Prostate gland (tissue), 2 donors: ENCODE data around the gene EEFSEC. TPM values are rescaled to one million over a fixed set of nuclear protein-coding genes. Genes with fewer than 3 reads are reported as not detected.

ENCODE experiments used
- DNase-seq: peaks from one replicate; pipeline ENCODE4 v3.0.0-alpha.2; 2019; ENCODE audit warnings: low spot score
- H3K27ac ChIP-seq, 2 donors: fragments of 200-600 bp; sonication (generic); 2 replicates each; pipeline ENCODE4 v1.5.1; 2017 to 2019
- H3K27me3 ChIP-seq: fragments of 200-600 bp; sonication (generic); replicated peaks from 2 replicates; pipeline ENCODE4 v1.5.1; 2019; ENCODE audit not compliant: insufficient read depth
- H3K36me3 ChIP-seq, 2 donors: fragments of 200-600 bp; sonication (generic); 1 replicate in 1 of 2; 2 replicates in 1 of 2; pipeline versions ENCODE4 v1.5.1 to v1.8.1; 2017 to 2019
- H3K4me1 ChIP-seq: fragments of 200-600 bp; sonication (generic); replicated peaks from 2 replicates; pipeline ENCODE4 v1.5.1; 2019
- H3K4me3 ChIP-seq, 2 donors: fragments of 200-600 bp; sonication (generic); 2 replicates each; pipeline ENCODE4 v1.5.1; 2017 to 2019
- H3K9me3 ChIP-seq: fragments of 200-600 bp; sonication (generic); 2 replicates; pipeline ENCODE4 v1.5.1; 2017
- POLR2A ChIP-seq: fragments of 450-650 bp; IDR thresholded peaks from one replicate; pipeline ENCODE4 v1.6.1; 2016; ENCODE audit warnings: antibody characterized with exemption, mild to moderate bottlenecking
- POLR2AphosphoS5 ChIP-seq: sonication (generic); formaldehyde crosslinking; IDR thresholded peaks from one replicate; pipeline ENCODE4 v1.6.1; 2017; ENCODE audit warnings: antibody characterized with exemption
- WGBS: methylation state at CpG from one replicate; pipeline ENCODE4 v1.1.5; 2018; 5-methylcytosine and 5-hydroxymethylcytosine counted together
- intact Hi-C: fragments of 100-400 bp; cut with DNase I; formaldehyde crosslinking; loops from one replicate; pipeline ENCODE4 v1.14.2; 2022
- total RNA-seq, 2 donors: library from RNA; depleted of rRNA; stranded (reverse); fragments of >200 nt; gene quantifications; one replicate each; pipeline ENCODE4 v1.1.0, GENCODE V29; 2016
- TF ChIP-seq, protein P1 (sequence below), 4 experiments: fragments of 200-600 bp in 2 of 4; fragments of 450-650 bp in 2 of 4; sonication (generic) in 2 of 4; IDR thresholded peaks; 1 replicate in 3 of 4; 2 replicates in 1 of 4; pipeline ENCODE4 v1.5.1; 2016 to 2019; ENCODE audit warnings: antibody characterized with exemption in 4 of 4, mild to moderate bottlenecking in 2 of 4, moderate library complexity in 2 of 4

The EEFSEC gene
- total RNA-seq, 2 donors from 2014 or later = 24.7 to 26.1 TPM

DNA sequence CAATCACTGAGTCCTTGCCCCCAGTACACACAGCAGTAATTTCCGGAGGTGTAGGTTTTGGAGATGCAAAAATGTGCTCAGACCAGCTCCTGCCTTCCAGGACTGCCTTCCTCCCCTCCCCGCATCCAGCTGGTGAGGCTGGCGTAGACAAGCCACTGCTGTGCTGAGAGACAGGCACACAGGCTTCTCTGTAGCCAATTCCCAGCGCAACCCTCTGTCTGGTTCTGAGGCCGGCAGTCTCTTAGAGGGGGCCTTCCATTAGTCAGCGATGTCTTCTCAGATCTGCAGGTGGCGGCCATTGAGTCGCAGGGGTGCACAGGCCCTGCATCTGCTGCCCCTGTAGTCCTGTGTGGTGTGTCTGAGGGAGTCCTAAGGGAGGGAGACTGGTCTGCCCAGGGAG, 199.0 kb downstream of the EEFSEC start:
- intact Hi-C loops = no loop called here
- no peaks in the 10 kb centered on the region for H3K36me3 ChIP-seq
- no peaks in the 10 kb centered on the region for H3K27me3 ChIP-seq
- H3K4me3 ChIP-seq = no peak overlapping the region
- H3K9me3 ChIP-seq = no peaks in the 10 kb centered on the region
- 94% methylated on average over 8 of the region's 8 CpGs for WGBS
- H3K27ac ChIP-seq = no peak overlapping the region
- peaks cover 37% of the 10 kb centered on the region for H3K4me1 ChIP-seq
- TF ChIP-seq POLR2AphosphoS5 = no peak
- TF ChIP-seq, protein P1, sequence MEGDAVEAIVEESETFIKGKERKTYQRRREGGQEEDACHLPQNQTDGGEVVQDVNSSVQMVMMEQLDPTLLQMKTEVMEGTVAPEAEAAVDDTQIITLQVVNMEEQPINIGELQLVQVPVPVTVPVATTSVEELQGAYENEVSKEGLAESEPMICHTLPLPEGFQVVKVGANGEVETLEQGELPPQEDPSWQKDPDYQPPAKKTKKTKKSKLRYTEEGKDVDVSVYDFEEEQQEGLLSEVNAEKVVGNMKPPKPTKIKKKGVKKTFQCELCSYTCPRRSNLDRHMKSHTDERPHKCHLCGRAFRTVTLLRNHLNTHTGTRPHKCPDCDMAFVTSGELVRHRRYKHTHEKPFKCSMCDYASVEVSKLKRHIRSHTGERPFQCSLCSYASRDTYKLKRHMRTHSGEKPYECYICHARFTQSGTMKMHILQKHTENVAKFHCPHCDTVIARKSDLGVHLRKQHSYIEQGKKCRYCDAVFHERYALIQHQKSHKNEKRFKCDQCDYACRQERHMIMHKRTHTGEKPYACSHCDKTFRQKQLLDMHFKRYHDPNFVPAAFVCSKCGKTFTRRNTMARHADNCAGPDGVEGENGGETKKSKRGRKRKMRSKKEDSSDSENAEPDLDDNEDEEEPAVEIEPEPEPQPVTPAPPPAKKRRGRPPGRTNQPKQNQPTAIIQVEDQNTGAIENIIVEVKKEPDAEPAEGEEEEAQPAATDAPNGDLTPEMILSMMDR (IDR thresholded peaks at IDR 0.05) = no peak
- no peak for TF ChIP-seq POLR2A
- no peak for DNase-seq

DNA sequence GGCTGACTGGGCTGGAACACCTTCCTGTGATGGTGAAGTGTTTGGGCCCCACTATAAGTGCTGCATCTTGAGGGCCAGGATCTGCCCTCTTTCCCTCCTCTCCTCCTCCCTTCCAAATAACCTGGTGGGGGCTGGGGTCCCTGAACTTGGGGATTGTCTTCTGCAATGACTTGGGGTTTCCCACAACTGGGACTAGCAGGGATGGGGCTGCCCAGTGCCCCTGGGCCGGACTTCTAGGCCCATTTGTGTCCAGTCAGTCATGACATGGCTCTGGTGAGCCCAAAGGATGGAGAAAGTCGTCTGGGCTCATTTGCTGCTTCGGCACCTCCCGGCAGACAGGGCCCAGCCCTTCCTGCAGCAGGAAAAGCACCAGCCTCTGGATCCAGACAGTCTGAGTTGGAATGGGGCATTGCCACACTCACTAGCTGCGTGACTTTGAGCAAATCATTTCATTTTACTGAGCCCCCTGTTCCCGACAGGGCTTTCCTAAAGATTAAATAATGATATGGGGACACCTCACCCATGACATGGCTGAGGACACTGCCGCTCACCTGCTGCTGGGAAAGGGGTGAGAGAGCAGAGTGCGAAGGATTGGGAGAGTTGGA, 200.2 kb downstream of the EEFSEC start:
- WGBS = 94% methylated on average over 8 of the region's 8 CpGs
- no peak for DNase-seq

DNA sequence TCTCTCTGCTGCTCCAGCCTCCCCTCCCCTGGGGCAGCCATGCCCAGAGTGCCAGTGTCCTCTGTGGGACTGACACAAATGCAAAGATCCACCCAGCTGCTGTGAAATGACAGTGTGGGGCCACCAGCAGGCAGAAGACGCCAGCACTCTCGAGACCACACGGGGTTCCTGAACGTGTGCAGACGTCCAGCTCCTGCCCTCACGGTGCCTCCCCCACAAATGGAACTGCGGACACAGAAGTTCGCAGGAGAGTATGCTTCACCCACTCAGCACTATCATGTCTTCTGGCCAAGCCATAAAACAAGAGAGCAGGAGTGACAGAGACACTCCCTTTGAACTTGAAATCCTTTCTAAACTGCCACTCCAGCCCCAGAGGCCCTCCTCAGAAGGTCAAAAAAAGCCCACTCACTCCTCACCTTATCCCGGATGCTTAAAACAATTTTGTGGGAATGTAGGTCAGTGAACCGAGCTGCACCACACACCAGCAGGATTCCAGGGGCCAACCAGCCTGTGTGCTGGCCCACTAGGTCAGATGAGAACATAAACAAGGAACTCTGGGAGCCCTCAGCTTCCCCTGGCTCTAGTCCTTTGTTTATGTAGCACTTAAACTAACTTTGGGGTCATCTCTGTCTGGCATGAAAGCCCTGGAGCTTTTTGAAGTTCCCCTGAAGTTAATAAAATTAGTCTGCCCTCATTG, 200.9 kb downstream of the EEFSEC start:
- WGBS = 72% methylated on average over 10 of the region's 10 CpGs
- intact Hi-C loops = no loop called here
- H3K27me3 ChIP-seq = no peaks in the 10 kb centered on the region
- H3K27ac ChIP-seq = peak overlapping the region in 1 of 2 donors; percentile 22
- TF ChIP-seq POLR2A = no peak
- TF ChIP-seq, protein P1 (IDR thresholded peaks at IDR 0.05) = no peak
- no peak for TF ChIP-seq POLR2AphosphoS5
- no peaks in the 10 kb centered on the region for H3K36me3 ChIP-seq
- H3K4me3 ChIP-seq = no peak overlapping the region
- DNase-seq = no peak
- H3K4me1 ChIP-seq = peaks cover 30% of the 10 kb centered on the region
- H3K9me3 ChIP-seq = no peaks in the 10 kb centered on the region

More for the DNA sequence above, 200.2 kb downstream of the EEFSEC start:
- TF ChIP-seq POLR2A (no peak), POLR2AphosphoS5 (no peak)
- TF ChIP-seq, protein P1 (IDR thresholded peaks at IDR 0.05) = no peak
- H3K4me1 ChIP-seq = peaks cover 37% of the 10 kb centered on the region
- intact Hi-C loops = no loop called here
- H3K4me3 ChIP-seq = no peak overlapping the region
- no peaks in the 10 kb centered on the region for H3K9me3 ChIP-seq
- H3K36me3 ChIP-seq = no peaks in the 10 kb centered on the region
- H3K27ac ChIP-seq = no peak overlapping the region
- no peaks in the 10 kb centered on the region for H3K27me3 ChIP-seq

DNA sequence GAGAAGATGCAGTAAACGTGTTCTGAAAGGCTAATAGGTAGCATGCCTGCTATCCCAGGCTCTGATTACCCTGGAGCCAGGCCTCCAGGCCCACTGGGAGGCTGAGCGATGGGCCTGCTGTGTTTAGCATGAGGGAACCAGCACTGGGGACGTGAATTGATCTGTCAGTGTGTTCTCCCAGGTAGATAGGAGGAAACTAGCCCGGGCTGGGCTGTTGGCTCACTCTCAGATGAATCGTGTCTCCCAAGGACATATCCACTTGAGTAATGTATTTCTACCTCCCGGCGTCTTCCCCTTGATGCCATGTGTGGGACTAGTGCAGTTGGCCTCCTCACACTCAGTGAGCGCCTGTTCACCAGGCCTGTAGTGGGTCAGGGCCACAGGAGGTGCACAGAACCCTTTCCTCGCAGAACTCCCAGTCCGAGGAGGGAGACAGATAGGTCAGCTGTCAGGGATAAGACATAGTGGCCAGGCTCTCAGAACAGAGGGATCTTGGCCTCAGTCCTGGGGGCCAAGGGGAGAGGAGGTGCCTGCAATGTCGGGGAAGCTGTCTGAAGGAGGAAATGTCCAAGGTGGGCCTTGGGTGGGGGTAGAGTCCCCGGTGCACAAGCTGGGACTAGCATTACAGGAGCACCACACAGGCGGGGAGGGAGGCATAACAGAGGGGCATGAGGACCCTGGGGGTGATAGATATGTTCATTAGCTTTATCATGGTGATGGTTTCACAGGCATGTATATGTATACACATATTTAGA, 201.7 kb downstream of the EEFSEC start:
- no peak overlapping the region for H3K4me3 ChIP-seq
- peak overlapping the region in 1 of 2 donors; percentile 22 for H3K27ac ChIP-seq

More for the DNA sequence above, 201.7 kb downstream of the EEFSEC start:
- H3K27me3 ChIP-seq = no peaks in the 10 kb centered on the region
- intact Hi-C loops = no loop called here
- no peak for DNase-seq
- H3K9me3 ChIP-seq = no peaks in the 10 kb centered on the region
- WGBS = 57% methylated on average over 13 of the region's 13 CpGs
- no peaks in the 10 kb centered on the region for H3K36me3 ChIP-seq
- H3K4me1 ChIP-seq = peaks cover 22% of the 10 kb centered on the region
- TF ChIP-seq POLR2AphosphoS5 (no peak), POLR2A (no peak)
- TF ChIP-seq, protein P1 (IDR thresholded peaks at IDR 0.05) = no peak
